Forelimb muscle (tissue), 1 donor: ENCODE results near the gene DRD4. TPM values are rescaled to one million over a fixed set of nuclear protein-coding genes. Genes with fewer than 3 reads are reported as not detected.

Experiments
- DNase-seq: peaks from one replicate; pipeline ENCODE4 v3.0.0-alpha.2; 2013; ENCODE audit warnings: low read depth
- polyA plus RNA-seq: library from polyadenylated mRNA; unstranded; fragments of 120-200 nt; gene quantifications from one replicate; pipeline ENCODE4 v1.2.1, GENCODE V29; 2013; ENCODE audit not compliant: insufficient read length

DRD4 gene
- polyA plus RNA-seq: 1.1 TPM

GRCh38 chr11:636511-637332 is at the start of gene DRD4:
Gene DRD4 (plus strand): TSS chr11:637269. CDS start chr11:637305, 36 bp downstream.
- DNase-seq: no peak

- no peak for DNase-seq
Measured at GRCh38 chr11:587546-587945, 49.5 kb upstream of the DRD4 start.

- no peak for DNase-seq
Measured at GRCh38 chr11:587978-588380, 49.1 kb upstream of the DRD4 start.

- DNase-seq: no peak
Measured at GRCh38 chr11:589798-590197, 47.3 kb upstream of the DRD4 start.

GRCh38 chr11:590997-591396 is 46.1 kb upstream of the DRD4 start:
- DNase-seq: no peak

GRCh38 chr11:592501-592900 is 44.6 kb upstream of the DRD4 start:
- DNase-seq: no peak

GRCh38 chr11:592918-593317 is 44.2 kb upstream of the DRD4 start:
- DNase-seq: no peak

- no peak for DNase-seq
Measured at GRCh38 chr11:593347-593746, 43.7 kb upstream of the DRD4 start.

GRCh38 chr11:595400-595799 is 41.7 kb upstream of the DRD4 start:
- no peak for DNase-seq

GRCh38 chr11:596374-596773 is 40.7 kb upstream of the DRD4 start:
- no peak for DNase-seq

GRCh38 chr11:597166-597725 is 39.8 kb upstream of the DRD4 start:
- DNase-seq: no peak

GRCh38 chr11:598005-598680 is 38.9 kb upstream of the DRD4 start:
- no peak for DNase-seq

- DNase-seq: no peak
Measured at GRCh38 chr11:601573-602245, 35.4 kb upstream of the DRD4 start.

- DNase-seq: no peak
Measured at GRCh38 chr11:603154-603553, 33.9 kb upstream of the DRD4 start.

GRCh38 chr11:605286-606129 is 31.6 kb upstream of the DRD4 start:
- DNase-seq: no peak

- no peak for DNase-seq
Measured at GRCh38 chr11:606245-606644, 30.8 kb upstream of the DRD4 start.

GRCh38 chr11:607020-607780 is 29.9 kb upstream of the DRD4 start:
- DNase-seq: no peak

- no peak for DNase-seq
Measured at GRCh38 chr11:607971-608659, 29.0 kb upstream of the DRD4 start.

GRCh38 chr11:608791-609251 is 28.2 kb upstream of the DRD4 start:
- no peak for DNase-seq

GRCh38 chr11:609341-609811 is 27.7 kb upstream of the DRD4 start:
- no peak for DNase-seq
